DND-41 (cell line): Measurements from ENCODE around the gene NENF.

Source experiments
- CTCF ChIP-seq: IDR thresholded peaks from 2 replicates; pipeline ENCODE4 v1.5.1; 2012; ENCODE audit warnings: borderline replicate concordance, low read length, moderate library complexity, mild to moderate bottlenecking; ENCODE audit not compliant: poor library complexity, severe bottlenecking; ENCODE audit errors: extremely low read depth
- EZH2 ChIP-seq: IDR thresholded peaks from 3 replicates; pipeline ENCODE4 v1.6.1; 2012; ENCODE audit warnings: borderline replicate concordance, low read depth, mild to moderate bottlenecking, moderate library complexity, low read length, inconsistent platforms; ENCODE audit not compliant: severe bottlenecking

DNA sequence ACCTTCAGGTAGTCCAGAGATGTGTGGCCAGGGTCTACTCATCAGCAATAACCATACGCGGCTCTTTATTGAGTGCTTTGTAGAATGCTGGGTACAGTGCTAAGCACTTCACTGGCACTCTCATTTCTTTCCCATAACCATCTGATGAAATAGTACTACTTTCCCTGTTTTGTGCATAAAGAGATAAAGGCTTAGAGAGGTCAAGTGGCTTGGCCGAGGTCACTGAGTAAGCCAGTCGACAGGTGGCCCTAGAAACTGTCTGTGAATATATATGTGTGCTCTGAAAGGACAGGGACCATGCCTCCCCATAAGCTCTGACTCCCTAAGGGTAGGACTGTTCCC is 52.8 kb downstream of the NENF start:
- no peak for TF ChIP-seq CTCF
- no peak for TF ChIP-seq EZH2
